ENCODE data around the gene KCNA4.
"Not testable (repeated sequence)": the region's sequence is repeated elsewhere in the genome, so short reads cannot be mapped to it uniquely, and the experiment has no call there.

KCNA4 gene

DNA sequence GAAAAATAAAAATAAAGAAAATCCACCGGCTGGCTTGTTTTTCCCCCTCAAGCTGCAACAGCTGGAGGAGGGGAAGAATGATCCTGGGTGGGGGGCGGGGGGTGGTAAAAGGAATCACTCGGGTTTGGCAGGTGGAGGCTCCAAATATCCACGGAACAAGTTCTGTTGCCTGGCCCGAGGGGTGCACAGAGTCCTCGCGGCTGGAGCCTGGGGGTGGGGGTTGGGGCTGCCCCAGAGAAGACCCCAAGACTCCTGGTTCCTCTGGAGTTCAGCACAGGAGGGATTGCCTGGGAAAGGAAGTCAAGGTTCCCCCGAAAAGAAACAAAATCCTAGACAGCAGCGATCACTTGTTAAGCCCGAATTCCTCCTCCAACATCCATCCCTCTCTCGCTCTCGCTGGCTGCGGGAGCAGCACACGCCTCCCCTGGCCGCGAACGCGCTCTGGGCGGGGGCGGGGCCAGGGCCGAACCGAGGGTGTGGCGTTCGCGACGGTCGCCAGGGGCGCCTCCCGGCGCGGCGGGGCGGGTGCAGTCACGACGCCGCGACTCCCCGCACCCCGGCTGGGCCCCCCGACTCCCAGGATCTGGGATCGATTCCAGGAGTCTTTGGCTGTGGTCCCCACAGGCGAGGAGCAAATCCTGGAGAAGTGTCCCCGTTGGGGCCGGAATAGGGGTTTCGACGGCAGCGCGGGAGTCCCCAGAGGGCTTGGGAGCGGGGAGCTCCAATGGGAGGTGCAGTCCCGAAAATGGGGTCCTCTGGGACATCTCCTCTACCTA is at the start of gene KCNA4:
TSS of gene KCNA4 (minus strand) at position 443 of the 776 bp plus-strand sequence. CDS start 4,352 bp downstream, outside the sequence.
- no peak for DNase-seq

DNA sequence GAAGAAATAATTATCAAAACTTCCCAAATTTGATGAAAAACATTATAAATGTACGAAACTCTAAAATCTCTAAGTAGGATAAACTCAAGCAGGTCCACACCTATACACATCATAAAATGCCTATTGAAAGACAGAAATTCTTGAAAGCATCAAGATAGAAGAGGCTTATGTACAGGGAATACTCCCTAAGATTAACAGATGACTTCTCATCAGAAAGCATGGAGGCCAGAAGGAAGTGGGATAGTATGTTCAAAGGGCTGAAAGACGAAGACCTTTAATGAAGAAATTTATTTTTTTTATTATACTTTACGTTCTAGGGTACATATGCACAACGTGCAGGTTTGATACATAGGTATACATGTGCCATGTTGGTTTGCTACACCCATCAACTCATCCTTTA is 45.3 kb upstream of the KCNA4 start:
- no peak for DNase-seq

DNA sequence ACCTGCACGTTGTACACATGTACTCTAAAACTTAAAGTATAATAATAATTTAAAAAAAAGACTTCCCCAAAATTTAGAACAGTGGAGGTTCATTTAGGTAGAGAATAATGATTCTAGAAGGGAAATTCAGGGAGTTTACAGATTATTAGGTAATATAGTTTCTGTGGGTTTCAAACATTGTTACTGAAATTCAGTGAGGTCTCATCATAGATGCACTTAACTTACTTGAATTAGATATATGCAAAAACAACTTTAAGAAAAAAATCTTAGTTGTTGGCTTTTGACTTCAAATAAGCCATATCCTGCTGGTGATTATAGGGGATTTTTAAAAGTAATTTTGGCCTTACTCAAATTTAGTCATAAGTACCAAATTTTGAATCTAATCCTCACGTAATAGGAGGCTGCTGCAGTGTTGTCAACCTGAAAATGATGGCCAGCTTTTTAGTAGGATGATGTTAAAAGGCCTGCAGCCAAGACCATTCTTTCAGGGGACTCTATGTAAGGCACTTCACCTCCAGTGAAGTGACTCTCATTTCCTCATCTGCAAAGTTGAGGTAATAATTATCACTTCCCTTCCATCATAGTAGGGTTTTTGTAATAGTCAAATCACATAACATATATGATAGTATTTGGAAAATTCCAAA is 42.5 kb upstream of the KCNA4 start:
- DNase-seq, result no peak

DNA sequence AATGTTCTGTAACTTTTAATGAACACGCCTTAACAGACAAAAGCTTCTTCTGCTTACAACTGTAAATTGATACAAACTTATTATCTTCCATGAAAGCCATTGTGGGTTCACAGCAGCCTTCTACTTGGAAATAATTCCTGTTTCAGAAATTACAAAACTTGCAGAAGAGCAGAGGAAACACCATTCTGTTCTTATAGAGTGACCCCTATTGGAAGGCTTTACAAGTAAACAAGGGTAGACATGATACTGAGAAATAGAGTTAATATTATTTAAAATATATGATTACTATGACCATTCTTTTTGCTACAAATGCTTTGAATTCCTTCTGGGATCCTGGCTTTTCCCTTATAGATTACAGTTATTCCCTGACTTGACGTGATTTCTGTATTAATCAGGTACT is 32.4 kb upstream of the KCNA4 start:
- no peak for DNase-seq

DNA sequence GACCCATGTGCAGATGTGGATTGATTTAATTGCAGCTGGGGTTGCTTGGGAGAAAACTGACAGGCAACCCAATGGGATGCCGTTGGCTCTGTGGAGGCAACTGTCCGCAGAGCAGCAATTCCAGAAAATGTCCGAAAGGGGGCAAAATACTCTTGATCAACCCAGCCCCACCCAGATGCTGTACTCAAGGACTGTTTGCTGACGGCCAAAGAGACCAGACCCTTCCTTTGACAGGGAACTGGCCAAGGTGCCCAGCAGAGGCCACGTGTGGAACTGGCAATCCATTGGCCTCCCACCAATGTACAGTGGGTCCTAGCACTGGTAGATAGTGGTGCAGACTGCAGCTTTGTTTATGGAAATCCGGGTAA is 29.7 kb upstream of the KCNA4 start:
- no peak for DNase-seq

DNA sequence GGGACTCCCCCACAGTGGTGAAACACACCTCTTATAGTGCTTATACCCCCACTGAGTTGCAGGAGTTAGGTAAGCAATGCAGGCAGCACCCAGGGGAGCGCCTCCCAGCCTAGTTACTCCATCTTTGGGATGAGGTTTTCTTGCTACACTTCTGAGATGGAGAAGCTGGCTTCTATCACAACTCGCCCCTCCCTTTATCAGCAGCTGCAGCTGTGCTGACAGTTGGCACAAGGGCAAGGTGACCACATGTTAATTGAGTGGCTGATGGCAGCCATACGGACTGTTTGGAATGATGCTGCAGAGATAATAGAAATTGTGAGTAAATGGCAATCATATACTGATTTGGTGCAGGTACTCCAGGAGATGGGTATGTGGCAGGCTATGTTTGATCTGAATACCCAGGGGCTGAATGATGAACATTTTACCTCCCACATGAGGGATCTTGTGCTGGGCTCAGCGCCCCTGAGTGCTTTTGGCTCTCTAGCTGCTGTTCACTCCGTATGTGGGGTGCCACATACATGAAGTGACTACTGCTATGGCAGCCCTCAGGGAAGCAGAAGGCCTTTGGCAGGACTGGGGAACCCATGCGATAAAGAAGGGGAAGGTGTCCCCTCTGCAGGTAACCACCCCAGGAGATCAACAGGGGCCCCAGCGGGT is 29.2 kb upstream of the KCNA4 start:
- DNase-seq, result no peak

DNA sequence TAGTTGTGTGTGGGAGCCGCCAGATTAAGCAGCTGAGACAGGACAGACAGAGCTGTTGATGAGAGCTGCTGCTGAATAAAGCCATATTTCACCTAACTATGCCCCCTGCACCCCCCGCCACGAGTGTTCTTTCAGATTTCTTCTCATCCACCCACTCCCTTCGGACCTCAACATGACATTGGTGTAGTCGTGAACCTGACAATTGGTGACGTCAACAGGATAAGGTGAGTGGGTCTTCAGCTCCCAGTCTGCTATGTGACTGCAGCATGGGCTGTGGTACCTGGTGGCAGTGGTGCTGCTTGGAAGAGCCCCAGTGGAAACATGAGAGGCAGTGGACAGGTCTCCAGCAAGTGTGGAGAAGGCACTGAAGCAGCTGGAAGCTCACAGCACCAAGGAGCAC is 28.3 kb upstream of the KCNA4 start:
- DNase-seq, result no peak

DNA sequence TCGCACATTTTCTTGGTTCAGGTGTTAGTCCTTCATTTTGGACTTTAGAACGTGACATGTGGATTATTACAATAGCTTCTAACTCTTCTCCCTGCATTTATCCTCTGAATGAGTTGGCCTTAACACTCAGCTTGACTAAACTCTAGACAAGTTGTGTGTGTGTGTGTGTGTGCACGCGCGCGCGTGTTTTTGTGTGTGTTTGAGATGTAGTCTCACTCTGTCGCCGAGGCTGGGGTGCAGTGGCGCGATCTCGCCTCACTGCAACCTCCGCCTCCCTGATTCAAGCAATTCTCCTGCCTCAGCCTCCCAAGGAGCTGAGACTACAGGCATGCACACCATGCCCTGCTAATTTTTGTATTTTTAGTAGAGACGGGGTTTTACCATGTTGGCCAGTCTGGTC is 24.3 kb upstream of the KCNA4 start:
- DNase-seq, result no peak

DNA sequence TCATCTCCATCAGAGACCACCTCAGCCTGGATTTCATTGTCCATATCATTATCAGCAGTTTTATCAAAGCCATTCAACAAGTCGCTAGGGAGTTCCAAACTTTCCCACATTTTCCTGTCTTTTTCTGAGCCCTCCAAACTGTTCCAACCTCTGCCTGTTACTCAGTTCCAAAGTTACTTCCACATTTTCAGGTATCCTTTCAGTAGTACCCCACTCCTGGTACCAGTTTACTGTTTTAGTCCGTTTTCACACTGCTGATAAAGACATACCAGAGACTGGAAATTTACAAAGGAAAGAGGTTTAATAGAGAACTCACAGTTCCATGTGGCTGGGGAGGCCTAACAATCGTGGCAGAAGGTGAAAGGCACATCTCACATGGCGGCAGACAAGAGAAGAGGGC is 17.9 kb upstream of the KCNA4 start:
- not testable (repeated sequence) for DNase-seq

DNA sequence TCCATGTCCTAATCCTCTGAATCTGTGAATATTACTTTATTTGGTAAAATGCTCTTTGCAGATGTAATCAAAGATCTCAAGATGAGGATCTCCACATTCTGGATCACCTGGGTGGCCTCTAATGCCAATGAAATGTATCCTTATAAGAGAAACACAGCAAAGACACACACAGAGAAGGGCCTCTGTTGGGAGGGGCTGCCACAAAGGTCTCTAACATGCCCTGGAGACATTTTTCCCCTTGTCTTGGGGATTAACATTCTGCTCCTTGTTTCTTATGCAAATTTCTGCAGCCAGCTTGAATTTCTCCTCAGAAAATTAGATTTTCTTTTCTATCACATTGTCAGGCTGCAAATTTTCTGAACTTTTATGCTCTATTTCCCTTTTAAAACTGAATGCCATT is 17.3 kb upstream of the KCNA4 start:
- not testable (repeated sequence) for DNase-seq

DNA sequence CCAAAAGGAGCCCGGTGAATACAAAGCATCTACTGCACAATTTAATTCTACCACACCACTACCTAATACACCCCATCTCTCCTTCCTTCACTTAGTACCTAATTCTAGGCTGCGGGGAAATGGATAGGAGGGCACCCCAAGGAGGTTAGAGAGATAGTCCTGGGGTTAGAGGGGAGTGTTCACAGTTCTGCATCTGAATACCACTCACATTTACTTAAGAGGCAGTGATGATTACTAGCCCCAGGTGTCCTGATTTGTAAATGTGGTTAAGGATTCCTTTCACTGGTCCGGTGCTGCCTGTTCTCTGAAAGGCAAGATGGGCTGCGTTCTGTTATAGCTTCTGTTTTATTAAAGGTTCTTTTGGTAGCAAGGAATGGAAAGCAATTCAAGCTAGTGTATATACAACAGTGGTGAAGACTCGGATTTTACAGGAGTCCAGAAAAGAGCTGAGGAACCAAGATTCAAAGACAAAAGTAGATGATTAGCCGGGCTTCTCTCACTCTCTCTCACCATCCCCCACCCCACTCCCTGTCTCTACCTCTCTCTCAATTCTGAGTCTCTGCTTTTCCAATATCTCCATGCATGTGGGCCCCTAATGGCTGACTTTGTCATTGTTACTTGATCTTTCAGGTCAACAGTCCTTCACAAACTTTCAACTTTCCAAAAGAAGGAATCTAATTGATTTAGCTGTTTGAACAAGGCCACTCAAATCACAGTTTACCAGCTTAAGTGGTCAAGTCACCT is 8.7 kb upstream of the KCNA4 start:
- DNase-seq, result no peak

DNA sequence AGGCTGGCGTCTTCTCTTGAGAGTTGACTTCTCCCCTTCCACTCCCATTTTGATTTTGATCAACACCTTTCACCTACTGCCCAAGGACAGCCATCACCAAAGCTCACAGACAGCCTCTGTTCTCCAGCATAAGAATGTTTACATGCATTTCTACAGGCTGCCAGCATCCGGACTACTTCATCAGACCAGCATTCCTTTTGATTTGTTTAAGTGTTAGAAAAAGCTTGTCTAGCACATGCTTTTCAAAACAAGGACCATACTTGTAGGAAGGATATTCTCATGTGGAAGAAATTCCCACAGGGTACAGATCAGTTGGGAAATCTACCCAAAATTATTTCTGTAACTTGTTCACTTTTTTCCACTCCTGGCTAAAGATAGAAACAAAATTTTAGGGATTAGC is 6.2 kb upstream of the KCNA4 start:
- no peak for DNase-seq

DNA sequence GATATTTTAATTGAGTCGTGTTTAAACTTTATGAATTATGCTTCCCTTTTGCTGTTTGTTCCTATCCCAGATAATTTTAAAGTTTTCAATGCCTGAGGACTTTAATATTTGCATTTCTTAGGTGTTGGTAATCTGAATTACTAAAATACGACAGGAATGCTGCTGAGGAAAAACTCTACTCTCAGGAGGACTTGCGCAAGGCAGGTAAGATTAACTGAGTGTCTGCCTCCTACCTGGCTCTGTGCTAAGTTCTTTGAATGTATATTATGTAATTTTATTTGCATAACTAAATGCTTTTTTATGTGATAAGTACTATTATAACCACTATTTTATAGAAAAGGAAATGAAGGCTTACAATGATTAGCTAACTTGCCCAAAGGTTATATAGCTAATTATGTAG is 2.7 kb upstream of the KCNA4 start:
- DNase-seq, result no peak

DNA sequence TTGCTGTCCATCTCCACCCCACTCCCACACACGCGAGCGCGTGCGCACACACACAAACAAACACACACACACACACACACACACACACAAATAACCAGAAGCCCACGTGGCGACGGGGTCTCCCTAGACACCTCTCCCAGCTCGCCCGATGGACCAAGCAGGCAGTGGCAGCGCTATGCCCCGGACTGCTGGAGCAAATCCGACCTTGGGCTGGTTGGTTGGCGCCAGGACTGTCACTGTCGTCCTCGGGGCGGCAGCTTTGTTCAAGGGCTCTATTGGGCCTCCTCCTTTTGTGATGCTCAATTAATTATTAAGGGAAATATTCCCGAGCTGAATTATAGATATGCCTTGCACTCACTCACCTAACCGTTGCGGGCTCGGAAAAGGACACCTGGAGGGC is 1.7 kb upstream of the KCNA4 start:
- no peak for DNase-seq

DNA sequence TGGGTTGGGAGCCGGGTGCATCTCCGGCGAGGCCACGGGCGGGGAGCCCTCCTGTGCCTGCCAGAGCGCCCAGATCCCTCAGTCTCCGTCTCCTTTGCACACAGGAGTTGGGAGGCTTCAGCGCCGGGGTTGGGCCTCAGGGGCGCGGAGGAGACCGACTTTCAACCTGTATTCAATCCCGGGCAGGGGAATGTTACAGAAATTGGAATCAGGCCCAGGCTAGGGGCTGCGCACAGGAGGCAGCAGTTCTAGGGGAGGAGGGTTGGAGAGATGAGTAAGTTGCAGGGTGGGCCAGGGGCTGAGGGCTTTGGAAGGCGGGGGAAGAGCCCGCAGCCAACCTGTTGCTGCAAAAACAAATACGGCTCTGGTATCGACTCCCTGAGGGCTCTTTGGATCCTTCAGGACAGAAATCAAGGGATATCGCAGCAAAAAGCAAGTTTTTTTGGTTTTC is 640 bp upstream of the KCNA4 start:
- DNase-seq, result no peak

DNA sequence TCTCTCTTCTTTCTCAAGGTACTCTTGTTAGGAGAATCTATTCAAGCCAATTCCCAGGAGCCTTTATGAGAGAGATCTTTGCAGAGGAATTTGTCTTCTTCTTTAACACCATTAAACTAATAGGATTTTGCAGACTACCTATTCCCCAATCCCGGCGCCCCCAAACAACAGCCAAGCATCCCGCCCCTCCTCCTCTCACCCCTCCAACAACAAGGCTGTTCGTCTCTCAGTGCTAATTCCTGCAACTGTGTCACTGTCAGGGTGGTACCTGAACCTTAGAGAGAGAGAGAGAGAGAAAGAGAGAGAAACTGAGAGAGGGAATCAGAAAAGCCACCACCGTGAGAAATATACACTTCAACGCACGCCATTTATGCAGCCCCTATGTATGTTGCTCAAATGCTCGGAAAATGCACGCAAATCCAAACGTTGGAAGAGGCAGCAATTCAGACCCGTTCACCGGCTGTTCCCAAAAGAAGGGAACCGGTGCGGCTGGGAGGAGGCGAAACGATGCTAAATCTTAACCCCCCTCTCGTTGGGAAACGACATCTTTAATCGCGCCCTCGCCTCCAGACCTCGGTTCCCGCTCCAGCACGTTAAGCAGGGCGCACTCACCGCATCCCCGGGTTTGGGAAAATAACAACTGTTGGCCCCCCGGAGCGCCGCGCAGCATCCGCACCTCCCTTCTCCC is 961 bp downstream of the KCNA4 start:
- DNase-seq, result no peak

DNA sequence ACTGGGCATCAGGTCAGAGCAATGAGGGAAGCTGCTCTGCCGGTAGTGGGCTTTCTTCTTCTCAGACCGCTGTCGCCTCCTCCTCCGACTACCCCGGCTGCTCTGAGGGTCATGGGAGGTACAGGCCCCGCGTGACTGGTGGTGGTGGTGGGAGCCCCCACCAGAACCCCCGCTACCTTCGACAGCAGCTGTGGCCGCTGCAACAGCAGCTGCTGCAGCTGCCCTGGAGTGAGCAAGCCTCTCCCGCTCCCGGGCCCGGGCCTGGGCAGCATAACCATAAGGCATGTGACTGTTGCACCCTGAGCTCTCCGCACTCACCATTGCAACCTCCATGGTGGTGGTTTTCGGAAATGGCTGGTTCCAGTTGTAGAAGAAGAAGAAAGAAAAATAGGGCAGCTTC is 4.5 kb downstream of the KCNA4 start:
- DNase-seq, result no peak

DNA sequence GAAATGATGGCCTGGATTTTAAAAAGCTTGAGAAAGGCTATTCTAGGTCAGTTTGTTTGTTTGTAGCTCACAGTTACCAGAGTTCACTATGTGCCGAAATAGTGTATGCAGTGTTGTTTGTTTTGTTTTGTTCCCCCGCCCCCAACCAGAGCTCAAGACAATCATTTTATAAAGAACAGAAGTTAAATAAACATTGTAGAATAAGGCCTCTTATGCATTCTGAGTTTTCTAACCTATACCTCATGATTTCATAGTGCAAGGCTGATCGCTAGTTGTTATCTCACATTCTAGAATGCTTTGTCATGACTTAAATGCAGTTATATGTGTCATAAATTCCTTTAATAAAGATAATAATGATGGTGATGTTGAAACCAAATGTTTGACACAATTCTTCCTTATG is 7.8 kb downstream of the KCNA4 start:
- no peak for DNase-seq

DNA sequence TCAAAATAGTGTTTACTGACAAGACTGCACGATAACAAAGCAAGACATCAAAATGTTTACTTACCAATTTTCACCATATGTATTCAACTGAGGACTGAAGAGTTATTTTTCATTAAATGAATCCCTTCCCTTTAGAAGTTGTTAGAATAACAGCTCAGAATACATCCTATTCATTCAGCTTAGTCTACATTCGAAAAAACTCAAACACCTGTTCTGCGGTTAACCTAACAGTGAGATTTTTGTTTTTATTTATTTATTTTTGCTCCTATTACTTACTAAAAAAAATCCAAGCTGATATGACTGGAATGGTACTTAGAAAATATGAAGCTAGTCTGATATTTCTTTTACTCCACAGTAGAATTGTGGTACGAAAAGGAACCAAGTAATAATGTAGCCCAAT is 10.0 kb downstream of the KCNA4 start:
- DNase-seq, result no peak

DNA sequence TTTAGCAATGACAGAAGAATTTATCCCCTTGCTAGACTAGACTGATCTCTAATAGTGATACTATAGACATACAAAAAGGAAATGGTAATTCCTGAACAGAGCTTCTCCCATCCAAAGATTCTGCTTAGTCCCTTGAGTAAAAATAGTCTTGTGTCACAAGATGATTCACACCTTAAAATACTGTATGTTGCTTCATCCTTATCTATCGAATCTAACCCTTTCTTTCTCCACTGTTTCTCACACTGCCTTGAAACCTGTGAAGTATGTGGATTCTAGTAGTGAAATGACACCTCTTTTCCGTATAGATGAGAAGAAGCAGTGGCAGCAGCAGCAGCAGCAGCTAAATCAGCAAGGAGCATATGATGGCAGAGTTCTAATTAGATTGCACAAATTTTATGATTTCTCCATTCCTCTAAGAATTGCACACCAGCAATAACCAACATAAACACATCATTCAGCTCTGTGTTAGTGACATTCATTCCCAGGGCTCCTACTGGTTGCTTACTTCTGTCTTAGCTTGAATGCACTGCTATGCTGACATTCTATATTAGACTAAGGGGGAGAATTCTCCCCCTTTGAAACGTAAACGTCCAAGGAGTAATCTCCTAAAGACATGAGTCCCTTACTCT is 14.6 kb downstream of the KCNA4 start:
- no peak for DNase-seq

DNA sequence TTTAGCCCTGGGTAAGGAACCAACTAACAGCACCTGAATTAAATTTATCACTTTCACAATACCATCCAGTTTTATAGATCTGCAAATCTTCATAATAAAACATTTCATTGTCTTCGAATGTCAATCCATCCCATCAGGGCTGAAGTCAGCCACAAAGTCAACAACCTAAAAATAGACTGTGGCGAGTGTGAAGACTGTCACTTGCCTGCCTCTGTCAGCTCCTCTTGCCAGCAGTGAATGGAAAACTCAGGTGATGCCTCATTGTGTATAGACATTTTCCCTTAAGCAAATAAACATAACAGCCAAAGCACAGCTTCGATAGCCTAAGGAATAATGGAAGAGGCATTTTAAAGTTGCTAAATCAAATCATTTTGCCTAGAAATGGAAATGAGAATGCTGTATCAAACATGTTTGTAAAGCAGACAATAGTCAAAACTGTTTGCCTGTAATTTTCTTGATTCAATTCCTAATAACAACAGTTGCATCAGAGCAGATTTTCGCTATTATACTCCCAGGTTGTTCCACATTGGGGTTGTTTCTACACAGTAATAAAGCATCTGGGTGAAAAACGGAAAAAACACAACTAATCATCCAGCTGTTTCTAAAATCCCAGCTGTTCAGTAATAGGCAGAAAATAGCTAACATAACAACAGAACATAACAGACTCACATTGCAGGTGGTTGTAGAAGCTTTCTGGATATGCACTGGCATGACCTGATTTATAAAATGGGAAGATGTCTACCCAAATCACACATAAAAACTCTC is 15.7 kb downstream of the KCNA4 start:
- DNase-seq, result no peak

DNA sequence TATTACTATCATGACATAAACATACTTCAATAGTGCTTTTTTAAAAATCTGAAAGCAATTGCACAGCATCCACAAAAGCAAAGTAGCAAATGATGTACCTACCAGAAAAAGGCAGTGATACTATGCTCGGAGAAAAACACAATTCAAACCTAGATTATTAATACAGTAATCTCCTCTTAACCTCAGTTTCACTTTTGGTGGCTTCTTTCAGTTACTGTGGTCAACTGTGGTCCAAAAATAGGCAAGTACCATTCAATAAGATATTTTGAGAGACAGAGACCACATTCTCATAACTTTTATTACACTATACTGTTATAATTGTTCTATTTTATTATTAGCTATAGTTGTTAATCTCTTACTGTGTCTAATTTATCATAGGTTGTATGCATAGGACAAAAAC is 20.8 kb downstream of the KCNA4 start:
- no peak for DNase-seq
